Stomach (tissue), 9 donors: Measurements from ENCODE around the gene RANBP17. TPM values are rescaled to one million over a fixed set of nuclear protein-coding genes. Genes with fewer than 3 reads are reported as not detected.

Experiments used
- DNase-seq, 2 donors: peaks; one replicate each; pipeline versions ENCODE4 v3.0.0 to v3.0.0-alpha.2; 2013 to 2019
- H3K27ac ChIP-seq, 5 donors: fragments of 200-600 bp in 4 of 5; sonication (generic) in 4 of 5; one replicate each; pipeline ENCODE4 v1.5.1; 2013 to 2019; ENCODE audit warnings: mild to moderate bottlenecking in 1 of 5, moderate library complexity in 1 of 5
- H3K27me3 ChIP-seq, 3 donors: fragments of 200-600 bp; sonication (generic); one replicate each; pipeline ENCODE4 v1.5.1; 2017 to 2019; ENCODE audit warnings: mixed run types in 1 of 3
- H3K36me3 ChIP-seq, 4 donors: fragments of 200-600 bp; sonication (generic); 1 replicate in 3 of 4; 2 replicates in 1 of 4; pipeline ENCODE4 v1.5.1; 2016 to 2019
- H3K4me1 ChIP-seq, 4 donors: fragments of 200-600 bp; sonication (generic); one replicate each; pipeline ENCODE4 v1.5.1; 2016 to 2019
- H3K4me3 ChIP-seq, 4 donors: fragments of 200-600 bp; sonication (generic) in 3 of 4; one replicate each; pipeline ENCODE4 v1.5.1; 2016 to 2019; ENCODE audit warnings: mild to moderate bottlenecking in 1 of 4
- H3K9me3 ChIP-seq, 4 donors: fragments of 200-600 bp; sonication (generic); one replicate each; pipeline ENCODE4 v1.5.1; 2016 to 2019
- CTCF ChIP-seq, 7 experiments: fragments of 450-650 bp in 4 of 7; fragments of 200-600 bp in 3 of 7; sonication (generic) in 3 of 7; IDR thresholded peaks; one replicate each; pipeline ENCODE4 v1.5.1; 2016 to 2019; ENCODE audit warnings: antibody characterized with exemption in 7 of 7, control low read depth in 2 of 7, mild to moderate bottlenecking in 1 of 7
- EP300 ChIP-seq: sonication (generic); formaldehyde crosslinking; IDR thresholded peaks from one replicate; pipeline ENCODE4 v1.6.1; 2017; ENCODE audit warnings: antibody characterized with exemption
- POLR2A ChIP-seq, 4 donors: fragments of 450-650 bp; IDR thresholded peaks; one replicate each; pipeline ENCODE4 v1.6.1; 2016; ENCODE audit warnings: antibody characterized with exemption in 4 of 4, control low read depth in 2 of 4, mild to moderate bottlenecking in 1 of 4, moderate library complexity in 1 of 4
- POLR2AphosphoS5 ChIP-seq, 3 donors: sonication (generic); formaldehyde crosslinking; IDR thresholded peaks; one replicate each; pipeline ENCODE4 v1.6.1; 2016; ENCODE audit warnings: antibody characterized with exemption in 3 of 3
- WGBS, 5 donors: extraction: QIAGEN DNeasy Blood & Tissue Kit in 3 of 5; methylation state at CpG; one replicate each; pipeline versions ENCODE4 v1.1.5 to v1.1.7; 2013 to 2018; 5-methylcytosine and 5-hydroxymethylcytosine counted together
- intact Hi-C: fragments of 100-400 bp; cut with DNase I; formaldehyde crosslinking; loops from one replicate; pipeline ENCODE4 v1.15.1; 2023; ENCODE audit warnings: low total_unique reads
- polyA plus RNA-seq, 3 donors: library from polyadenylated mRNA; stranded (reverse); fragments of 200-250 nt; gene quantifications; one replicate each; pipeline ENCODE4 v1.2.3, GENCODE V29; 2013
- total RNA-seq, 5 donors: library from RNA; depleted of rRNA; stranded (reverse); fragments of >200 nt; gene quantifications; one replicate each; pipeline versions ENCODE4 v1.1.0 to v1.2.3, GENCODE V29; 2014 to 2016
- donor health status: healthy with polysubstance abuse.
- donor health status: Bipolar disorder and iron deficiency.
- donor health status: healthy.

Gene RANBP17
- total and polyA plus RNA-seq, 8 donors = 1.4 to 75.6 (median 10.5) TPM

- no peaks in the 10 kb centered on the region for H3K4me1 ChIP-seq
- TF ChIP-seq CTCF (IDR thresholded peaks at IDR 0.05) (no peak), POLR2A (IDR thresholded peaks at IDR 0.05) (no peak), POLR2AphosphoS5 (IDR thresholded peaks at IDR 0.05) (no peak), EP300 (no peak)
- H3K4me3 ChIP-seq = no peak overlapping the region
- no peak overlapping the region for H3K27ac ChIP-seq
- peaks cover 0 to 11% (median 0%) of the 10 kb centered on the region in 4 donors for H3K36me3 ChIP-seq
- intact Hi-C loops = no loop called here
- no peak for DNase-seq
- 84 to 91% (median 87%) methylated on average over 8 of the region's 8 CpGs for WGBS, 5 donors
- H3K27me3 ChIP-seq = no peaks in the 10 kb centered on the region
- H3K9me3 ChIP-seq = peaks cover 0 to 6% (median 0%) of the 10 kb centered on the region in 4 donors
Measured at GRCh38 chr5:170903075-170903474, 41.3 kb downstream of the RANBP17 start.

DNA sequence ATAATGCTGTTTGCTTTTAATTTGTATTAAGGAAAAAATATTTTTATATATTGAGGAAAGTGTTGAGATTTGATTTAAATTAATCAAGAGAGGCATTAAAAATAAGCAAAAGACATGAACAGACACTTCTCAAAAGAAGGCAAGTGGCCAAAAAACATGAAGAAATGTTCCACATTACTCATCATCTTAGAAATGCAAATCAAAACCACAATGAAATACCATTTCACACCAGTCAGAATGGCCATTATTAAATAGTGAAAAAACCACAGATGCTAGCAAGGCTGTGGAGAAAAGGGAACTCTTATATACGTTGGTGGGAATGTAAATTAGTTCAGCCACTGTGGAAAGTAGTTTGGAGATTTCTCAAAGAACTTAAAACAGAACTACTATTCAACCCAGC is 45.9 kb downstream of the RANBP17 start:
- Histone ChIP-seq H3K27me3 (no peaks in the 10 kb centered on the region), H3K36me3 (peaks cover 0 to 10% (median 0%) of the 10 kb centered on the region in 4 donors), H3K9me3 (no peaks in the 10 kb centered on the region), H3K4me3 (no peak overlapping the region), H3K27ac (no peak overlapping the region), H3K4me1 (no peaks in the 10 kb centered on the region)
- no peak for DNase-seq
- intact Hi-C loops = no loop called here
- TF ChIP-seq CTCF (IDR thresholded peaks at IDR 0.05) (no peak), POLR2A (IDR thresholded peaks at IDR 0.05) (no peak), POLR2AphosphoS5 (IDR thresholded peaks at IDR 0.05) (no peak), EP300 (no peak)
- WGBS, 5 donors = 58 to 85% (median 78%) methylated on average over 1 of the region's 1 CpG

GRCh38 chr5:170913573-170913972 is 51.8 kb downstream of the RANBP17 start:
- TF ChIP-seq CTCF (IDR thresholded peaks at IDR 0.05) (no peak), POLR2A (IDR thresholded peaks at IDR 0.05) (no peak), POLR2AphosphoS5 (IDR thresholded peaks at IDR 0.05) (no peak), EP300 (no peak)
- WGBS, 5 donors = 25 to 52% (median 42%) methylated on average over 3 of the region's 3 CpGs
- no peaks in the 10 kb centered on the region for H3K9me3 ChIP-seq
- no peak for DNase-seq
- H3K4me3 ChIP-seq = no peak overlapping the region
- peaks cover 0 to 7% (median 0%) of the 10 kb centered on the region in 4 donors for H3K4me1 ChIP-seq
- H3K27me3 ChIP-seq = no peaks in the 10 kb centered on the region
- H3K27ac ChIP-seq = no peak overlapping the region
- intact Hi-C loops = no loop called here
- no peaks in the 10 kb centered on the region for H3K36me3 ChIP-seq

GRCh38 chr5:170917113-170917512 is 55.3 kb downstream of the RANBP17 start:
- peak in 2 of 7 experiments; percentile 13 to 15 for TF ChIP-seq CTCF (IDR thresholded peaks at IDR 0.05)
- TF ChIP-seq EP300 = no peak
- Histone ChIP-seq H3K9me3 (no peaks in the 10 kb centered on the region), H3K4me3 (no peak overlapping the region), H3K4me1 (peaks cover 0 to 7% (median 0%) of the 10 kb centered on the region in 4 donors), H3K36me3 (no peaks in the 10 kb centered on the region), H3K27ac (no peak overlapping the region), H3K27me3 (no peaks in the 10 kb centered on the region)
- intact Hi-C loops = no loop called here
- no peak for DNase-seq
